HepG2 (cell line): ENCODE measurements around the gene EFNA3. TPM values are rescaled to one million over a fixed set of nuclear protein-coding genes. Genes with fewer than 3 reads are reported as not detected.

Experiments
- CENPX ChIP-seq: sonication (generic); formaldehyde crosslinking; IDR thresholded peaks from 2 replicates; pipeline ENCODE4 v1.9.0; 2021; ENCODE audit warnings: mild to moderate bottlenecking, missing genetic modification reagents, moderate library complexity
- ISX ChIP-seq: sonication (generic); formaldehyde crosslinking; conservative IDR thresholded peaks from 2 replicates; pipeline ENCODE4 v1.5.0; 2020; ENCODE audit warnings: missing genetic modification reagents
- NR0B2 ChIP-seq: sonication (generic); formaldehyde crosslinking; IDR thresholded peaks from 2 replicates; pipeline ENCODE4 v1.4.0; 2020; ENCODE audit warnings: mild to moderate bottlenecking, missing genetic modification reagents
- PLRG1 ChIP-seq: fragments of 450-650 bp; conservative IDR thresholded peaks from 2 replicates; pipeline ENCODE4 v1.6.1; 2016
- RERE ChIP-seq: IDR thresholded peaks from 2 replicates; pipeline ENCODE4 v1.6.1; 2016; ENCODE audit warnings: low read depth, missing genetic modification reagents, missing compliant biosample characterization
- RXRA ChIP-seq: sonication (generic); formaldehyde crosslinking; IDR thresholded peaks from 2 replicates; pipeline ENCODE4 v1.5.1; 2020; ENCODE audit warnings: missing genetic modification reagents
- ZFP36 ChIP-seq: fragments of 150-350 bp; IDR thresholded peaks from 2 replicates; pipeline ENCODE4 v1.6.1; 2018; ENCODE audit warnings: borderline replicate concordance, low read length, low read depth; ENCODE audit not compliant: partially characterized antibody
- ZNF12 ChIP-seq: sonication (generic); formaldehyde crosslinking; IDR thresholded peaks from 2 replicates; pipeline ENCODE4 v1.5.0; 2020; ENCODE audit warnings: missing genetic modification reagents
- ZNF572 ChIP-seq: sonication (generic); formaldehyde crosslinking; IDR thresholded peaks from 2 replicates; pipeline ENCODE4 v1.5.1; 2020; ENCODE audit warnings: mild to moderate bottlenecking, missing genetic modification reagents
- ZNF737 ChIP-seq: sonication (generic); formaldehyde crosslinking; IDR thresholded peaks from 2 replicates; pipeline ENCODE4 v1.5.0; 2020; ENCODE audit warnings: missing genetic modification reagents, mild to moderate bottlenecking, borderline replicate concordance
- polyA plus RNA-seq, 8 experiments: library from polyadenylated mRNA; depleted of rRNA in 3 of 8; stranded (reverse) in 7 of 8; unstranded in 1 of 8; fragments of >200 nt; fragmentation: Illumina TruSeq in 4 of 8; extraction: Trizol in 4 of 8; gene quantifications; 2 replicates each; pipeline versions ENCODE4 v1.2.1 to v1.2.3, GENCODE V29; 2011 to 2016; ENCODE audit warnings: low read depth in 4 of 8, missing spikeins in 1 of 8, mixed read lengths in 1 of 8; ENCODE audit not compliant: insufficient read depth in 1 of 8
- total RNA-seq, 5 experiments: library from RNA; depleted of rRNA; stranded (reverse); fragments of >200 nt; fragmentation: Illumina TruSeq; extraction: Trizol; gene quantifications; 2 replicates each; pipeline ENCODE4 v1.2.3, GENCODE V29; 2016; ENCODE audit warnings: low read depth in 1 of 5
- TF ChIP-seq, protein P1 (sequence below): sonication (generic); formaldehyde crosslinking; IDR thresholded peaks from 2 replicates; pipeline ENCODE4 v1.9.0; 2021; ENCODE audit warnings: missing genetic modification reagents, borderline replicate concordance
- TF ChIP-seq, protein P2 (sequence below): sonication (generic); formaldehyde crosslinking; IDR thresholded peaks from 2 replicates; pipeline ENCODE4 v1.5.0; 2020; ENCODE audit warnings: mild to moderate bottlenecking, missing genetic modification reagents
- TF ChIP-seq, protein P3 (sequence below): sonication (generic); formaldehyde crosslinking; IDR thresholded peaks from 2 replicates; pipeline ENCODE4 v1.8.1; 2023; ENCODE audit warnings: mild to moderate bottlenecking, missing genetic modification reagents

EFNA3 gene
- total and polyA plus RNA-seq, 2 of the 13 experiments (the other 11 are each of a cell fraction or from before 2014, with no cell fraction given), result 1.0 to 5.7 TPM

GRCh38 chr1:155050560-155051341, 27.9 kb upstream of the EFNA3 start, which contains the start of gene ADAM15 (continued):
- TF ChIP-seq RERE (CRISPR knock-in tag) (0 out of 2 replicates have a peak, but pooled peaks have one; percentile 39), ZNF572 (CRISPR knock-in tag) (peak; percentile 98; the same call in 1 of the 2 replicates), ZFP36 (no peak), NR0B2 (CRISPR knock-in tag) (0 out of 2 replicates have a peak, but pooled peaks have one; percentile 70), ZNF12 (CRISPR knock-in tag) (no peak; the same call in 1 of the 2 replicates), ISX (CRISPR knock-in tag) (no peak), CENPX (no peak), PLRG1 (no peak), ZNF737 (CRISPR knock-in tag) (no peak), RXRA (CRISPR knock-in tag) (peak; percentile 58; the same call in 1 of the 2 replicates)
- TF ChIP-seq, protein P1, sequence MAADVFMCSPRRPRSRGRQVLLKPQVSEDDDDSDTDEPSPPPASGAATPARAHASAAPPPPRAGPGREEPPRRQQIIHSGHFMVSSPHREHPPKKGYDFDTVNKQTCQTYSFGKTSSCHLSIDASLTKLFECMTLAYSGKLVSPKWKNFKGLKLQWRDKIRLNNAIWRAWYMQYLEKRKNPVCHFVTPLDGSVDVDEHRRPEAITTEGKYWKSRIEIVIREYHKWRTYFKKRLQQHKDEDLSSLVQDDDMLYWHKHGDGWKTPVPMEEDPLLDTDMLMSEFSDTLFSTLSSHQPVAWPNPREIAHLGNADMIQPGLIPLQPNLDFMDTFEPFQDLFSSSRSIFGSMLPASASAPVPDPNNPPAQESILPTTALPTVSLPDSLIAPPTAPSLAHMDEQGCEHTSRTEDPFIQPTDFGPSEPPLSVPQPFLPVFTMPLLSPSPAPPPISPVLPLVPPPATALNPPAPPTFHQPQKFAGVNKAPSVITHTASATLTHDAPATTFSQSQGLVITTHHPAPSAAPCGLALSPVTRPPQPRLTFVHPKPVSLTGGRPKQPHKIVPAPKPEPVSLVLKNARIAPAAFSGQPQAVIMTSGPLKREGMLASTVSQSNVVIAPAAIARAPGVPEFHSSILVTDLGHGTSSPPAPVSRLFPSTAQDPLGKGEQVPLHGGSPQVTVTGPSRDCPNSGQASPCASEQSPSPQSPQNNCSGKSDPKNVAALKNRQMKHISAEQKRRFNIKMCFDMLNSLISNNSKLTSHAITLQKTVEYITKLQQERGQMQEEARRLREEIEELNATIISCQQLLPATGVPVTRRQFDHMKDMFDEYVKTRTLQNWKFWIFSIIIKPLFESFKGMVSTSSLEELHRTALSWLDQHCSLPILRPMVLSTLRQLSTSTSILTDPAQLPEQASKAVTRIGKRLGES (CRISPR knock-in tag), result no peak
- TF ChIP-seq, protein P2, sequence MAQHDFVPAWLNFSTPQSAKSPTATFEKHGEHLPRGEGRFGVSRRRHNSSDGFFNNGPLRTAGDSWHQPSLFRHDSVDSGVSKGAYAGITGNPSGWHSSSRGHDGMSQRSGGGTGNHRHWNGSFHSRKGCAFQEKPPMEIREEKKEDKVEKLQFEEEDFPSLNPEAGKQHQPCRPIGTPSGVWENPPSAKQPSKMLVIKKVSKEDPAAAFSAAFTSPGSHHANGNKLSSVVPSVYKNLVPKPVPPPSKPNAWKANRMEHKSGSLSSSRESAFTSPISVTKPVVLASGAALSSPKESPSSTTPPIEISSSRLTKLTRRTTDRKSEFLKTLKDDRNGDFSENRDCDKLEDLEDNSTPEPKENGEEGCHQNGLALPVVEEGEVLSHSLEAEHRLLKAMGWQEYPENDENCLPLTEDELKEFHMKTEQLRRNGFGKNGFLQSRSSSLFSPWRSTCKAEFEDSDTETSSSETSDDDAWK (CRISPR knock-in tag), result no peak
- TF ChIP-seq, protein P3, sequence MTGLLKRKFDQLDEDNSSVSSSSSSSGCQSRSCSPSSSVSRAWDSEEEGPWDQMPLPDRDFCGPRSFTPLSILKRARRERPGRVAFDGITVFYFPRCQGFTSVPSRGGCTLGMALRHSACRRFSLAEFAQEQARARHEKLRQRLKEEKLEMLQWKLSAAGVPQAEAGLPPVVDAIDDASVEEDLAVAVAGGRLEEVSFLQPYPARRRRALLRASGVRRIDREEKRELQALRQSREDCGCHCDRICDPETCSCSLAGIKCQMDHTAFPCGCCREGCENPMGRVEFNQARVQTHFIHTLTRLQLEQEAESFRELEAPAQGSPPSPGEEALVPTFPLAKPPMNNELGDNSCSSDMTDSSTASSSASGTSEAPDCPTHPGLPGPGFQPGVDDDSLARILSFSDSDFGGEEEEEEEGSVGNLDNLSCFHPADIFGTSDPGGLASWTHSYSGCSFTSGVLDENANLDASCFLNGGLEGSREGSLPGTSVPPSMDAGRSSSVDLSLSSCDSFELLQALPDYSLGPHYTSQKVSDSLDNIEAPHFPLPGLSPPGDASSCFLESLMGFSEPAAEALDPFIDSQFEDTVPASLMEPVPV (CRISPR knock-in tag), result peak; percentile 85
